ENCODE results near the gene CDC14B.

DNA sequence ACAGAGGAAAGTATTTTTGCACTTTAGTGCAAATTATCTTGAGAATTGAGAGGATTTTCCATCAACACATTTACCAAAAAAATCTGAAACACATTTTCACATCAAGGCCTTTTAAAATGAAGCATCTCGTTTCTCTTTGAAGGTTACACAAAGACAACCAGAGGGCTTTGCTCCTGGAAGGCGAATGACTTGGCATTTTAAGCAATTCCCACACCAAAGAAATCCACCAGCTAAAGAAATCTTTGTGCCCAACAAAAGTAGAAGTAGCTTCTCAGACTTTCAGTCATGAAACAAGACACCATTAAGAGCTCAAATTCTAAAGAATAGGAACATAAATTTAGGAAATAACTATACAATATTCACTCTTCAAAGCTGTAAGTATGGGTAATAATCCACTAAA is 109.8 kb downstream of the CDC14B start:
- TF ChIP-seq, protein P1, sequence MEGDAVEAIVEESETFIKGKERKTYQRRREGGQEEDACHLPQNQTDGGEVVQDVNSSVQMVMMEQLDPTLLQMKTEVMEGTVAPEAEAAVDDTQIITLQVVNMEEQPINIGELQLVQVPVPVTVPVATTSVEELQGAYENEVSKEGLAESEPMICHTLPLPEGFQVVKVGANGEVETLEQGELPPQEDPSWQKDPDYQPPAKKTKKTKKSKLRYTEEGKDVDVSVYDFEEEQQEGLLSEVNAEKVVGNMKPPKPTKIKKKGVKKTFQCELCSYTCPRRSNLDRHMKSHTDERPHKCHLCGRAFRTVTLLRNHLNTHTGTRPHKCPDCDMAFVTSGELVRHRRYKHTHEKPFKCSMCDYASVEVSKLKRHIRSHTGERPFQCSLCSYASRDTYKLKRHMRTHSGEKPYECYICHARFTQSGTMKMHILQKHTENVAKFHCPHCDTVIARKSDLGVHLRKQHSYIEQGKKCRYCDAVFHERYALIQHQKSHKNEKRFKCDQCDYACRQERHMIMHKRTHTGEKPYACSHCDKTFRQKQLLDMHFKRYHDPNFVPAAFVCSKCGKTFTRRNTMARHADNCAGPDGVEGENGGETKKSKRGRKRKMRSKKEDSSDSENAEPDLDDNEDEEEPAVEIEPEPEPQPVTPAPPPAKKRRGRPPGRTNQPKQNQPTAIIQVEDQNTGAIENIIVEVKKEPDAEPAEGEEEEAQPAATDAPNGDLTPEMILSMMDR (conservative IDR thresholded peaks at IDR 0.05; ENCODE audit: low read depth, low read length) = no peak
- no peak for TF ChIP-seq EZH2 (IDR thresholded peaks at IDR 0.05; ENCODE audit: borderline replicate concordance, low read depth, low read length, poor library complexity, severe bottlenecking)

Measured in A673 (cell line).